GM18511 (cell line): ENCODE data around the gene SLC6A3.

Source experiments
- ATAC-seq: cut with Tn5 transposase; IDR thresholded peaks from one replicate; pipeline ENCODE4 v1.9.1; 2021; ENCODE audit warnings: mild to moderate bottlenecking, moderate library complexity; ENCODE audit not compliant: unreplicated experiment

The SLC6A3 gene

GRCh38 chr5:1356873-1357787, 88.1 kb downstream of the SLC6A3 start:
- ATAC-seq = no peak

- no peak for ATAC-seq
Observed at GRCh38 chr5:1354576-1354975, 90.7 kb downstream of the SLC6A3 start.

GRCh38 chr5:1352231-1353219, 92.7 kb downstream of the SLC6A3 start:
- no peak for ATAC-seq

GRCh38 chr5:1351156-1351555, 94.1 kb downstream of the SLC6A3 start:
- ATAC-seq = no peak

- no peak for ATAC-seq
Observed at GRCh38 chr5:1349246-1349645, 96.0 kb downstream of the SLC6A3 start.

- ATAC-seq = no peak
Observed at GRCh38 chr5:1348986-1349245, 96.3 kb downstream of the SLC6A3 start.

GRCh38 chr5:1347571-1347970, 97.7 kb downstream of the SLC6A3 start:
- ATAC-seq = no peak

GRCh38 chr5:1346627-1347440, 98.4 kb downstream of the SLC6A3 start:
- ATAC-seq = no peak

- no peak for ATAC-seq
Observed at GRCh38 chr5:1345876-1346626, 99.2 kb downstream of the SLC6A3 start.

GRCh38 chr5:1344975-1345838, 100.0 kb downstream of the SLC6A3 start, which contains the start of gene CLPTM1L:
TSS of gene CLPTM1L (minus strand) at chr5:1345099. CDS start at chr5:1344841, 258 bp downstream.
- ATAC-seq = peak; percentile 84

- ATAC-seq = peak; percentile 34
Observed at GRCh38 chr5:1343931-1344901, 101.0 kb downstream of the SLC6A3 start.

GRCh38 chr5:1343315-1343751, 101.9 kb downstream of the SLC6A3 start:
- no peak for ATAC-seq
